CD4-positive, CD25-positive, alpha-beta regulatory T cell (primary cell): Measurements from ENCODE around the gene RNU6-9. TPM values are rescaled to one million over a fixed set of nuclear protein-coding genes. Genes with fewer than 3 reads are reported as not detected.

ENCODE experiments used
- ATAC-seq, 2 donors: fragments of 150-1000 bp; cut with Tn5 transposase; one replicate each; pipeline ENCODE4 v1.10.0; 2021; ENCODE audit warnings: low read depth in 2 of 2, moderate number of reproducible peaks in 2 of 2, moderate library complexity in 1 of 2
- DNase-seq, 3 donors: peaks; one replicate each; pipeline versions ENCODE4 v3.0.0 to v3.0.0-alpha.2; 2012 to 2022; ENCODE audit warnings: mixed read lengths in 1 of 3
- H3K27ac ChIP-seq: one replicate; pipeline ENCODE4 v1.7.0; 2013; ENCODE audit warnings: mild to moderate bottlenecking, low read length; ENCODE audit not compliant: insufficient read depth, poor library complexity, severe bottlenecking
- H3K27me3 ChIP-seq: one replicate; pipeline ENCODE4 v1.7.0; 2013; ENCODE audit warnings: low read length; ENCODE audit not compliant: control insufficient read depth, insufficient read depth
- H3K36me3 ChIP-seq: one replicate; pipeline ENCODE4 v1.7.0; 2013; ENCODE audit warnings: mild to moderate bottlenecking, low read length, moderate library complexity; ENCODE audit not compliant: control insufficient read depth, insufficient read depth
- H3K4me1 ChIP-seq: 2 replicates; pipeline ENCODE4 v1.7.0; 2013; ENCODE audit warnings: mild to moderate bottlenecking, low read length; ENCODE audit not compliant: insufficient read depth, control insufficient read depth, poor library complexity, severe bottlenecking
- H3K4me3 ChIP-seq: one replicate; pipeline ENCODE4 v1.7.0; 2013; ENCODE audit warnings: low read depth, mild to moderate bottlenecking, low read length, moderate library complexity
- H3K9me3 ChIP-seq, 2 experiments: 1 replicate in 1 of 2; 2 replicates in 1 of 2; pipeline ENCODE4 v1.7.0; 2013; ENCODE audit warnings: low read length in 2 of 2, mild to moderate bottlenecking in 1 of 2, moderate library complexity in 1 of 2; ENCODE audit not compliant: control insufficient read depth in 2 of 2
- H3K27ac Mint-ChIP-seq, 3 donors: one replicate each; pipeline ENCODE4 v1.8.0; 2020 to 2022; ENCODE audit warnings: mild to moderate bottlenecking in 3 of 3, mixed read lengths in 3 of 3, moderate library complexity in 2 of 3
- H3K27me3 Mint-ChIP-seq: one replicate; pipeline ENCODE4 v1.8.0; 2022; ENCODE audit warnings: mild to moderate bottlenecking, mixed read lengths
- H3K36me3 Mint-ChIP-seq: one replicate; pipeline ENCODE4 v1.8.0; 2020; ENCODE audit warnings: mixed read lengths
- H3K4me1 Mint-ChIP-seq, 4 donors: one replicate each; pipeline ENCODE4 v1.8.0; 2020 to 2022; ENCODE audit warnings: mixed read lengths in 4 of 4, mild to moderate bottlenecking in 1 of 4
- H3K4me3 Mint-ChIP-seq, 4 donors: one replicate each; pipeline ENCODE4 v1.8.0; 2020 to 2022; ENCODE audit warnings: mild to moderate bottlenecking in 4 of 4, mixed read lengths in 4 of 4, moderate library complexity in 3 of 4
- H3K9me3 Mint-ChIP-seq, 7 donors: one replicate each; pipeline ENCODE4 v1.8.0; 2020 to 2022; ENCODE audit warnings: mixed read lengths in 7 of 7, mild to moderate bottlenecking in 3 of 7, moderate library complexity in 2 of 7
- polyA plus RNA-seq, 4 donors: library from polyadenylated mRNA; unstranded; fragments of 300-500 nt; fragmentation: Illumina TruSeq; gene quantifications; one replicate each; pipeline ENCODE4 v1.2.3, GENCODE V29; 2021
- total RNA-seq: library from RNA; stranded (reverse); gene quantifications from one replicate; pipeline ENCODE4 v1.2.3, GENCODE V29; 2022

Gene RNU6-9
- total and polyA plus RNA-seq, 5 donors from 2014 or later, result not detected

DNA sequence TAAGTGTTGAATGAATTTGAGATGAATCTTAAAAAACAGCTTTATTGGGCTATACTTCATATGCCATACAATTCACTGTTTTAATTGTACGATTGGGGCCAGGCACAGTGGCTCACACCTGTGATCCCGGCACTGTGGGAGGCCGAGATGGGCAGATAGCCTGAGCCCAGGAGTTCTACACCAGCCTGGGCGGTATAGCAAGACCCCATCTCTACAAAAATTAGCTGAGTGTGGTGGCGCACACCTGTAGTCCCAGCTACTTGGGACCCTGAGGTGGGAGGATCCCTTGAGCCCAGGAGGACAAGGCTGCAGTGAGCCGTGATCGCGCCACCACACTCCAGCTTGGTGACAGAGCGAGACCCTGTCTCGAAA, 42.9 kb downstream of the RNU6-9 start:
- Histone ChIP-seq H3K27ac (no peak overlapping the region), H3K9me3 (no peaks in the 10 kb centered on the region), H3K4me1 (peaks cover 31% of the 10 kb centered on the region), H3K27me3 (no peaks in the 10 kb centered on the region), H3K4me3 (no peak overlapping the region), H3K36me3 (no peaks in the 10 kb centered on the region)
- no peak for ATAC-seq
- no peak for DNase-seq
- Mint-ChIP-seq H3K4me3 (no peak overlapping the region), H3K36me3 (peaks cover 3% of the 10 kb centered on the region), H3K27me3 (no peaks in the 10 kb centered on the region), H3K4me1 (peaks cover 0 to 40% (median 18%) of the 10 kb centered on the region in 4 donors), H3K9me3 (peaks cover 0 to 3% (median 0%) of the 10 kb centered on the region in 7 donors), H3K27ac (no peak overlapping the region)

DNA sequence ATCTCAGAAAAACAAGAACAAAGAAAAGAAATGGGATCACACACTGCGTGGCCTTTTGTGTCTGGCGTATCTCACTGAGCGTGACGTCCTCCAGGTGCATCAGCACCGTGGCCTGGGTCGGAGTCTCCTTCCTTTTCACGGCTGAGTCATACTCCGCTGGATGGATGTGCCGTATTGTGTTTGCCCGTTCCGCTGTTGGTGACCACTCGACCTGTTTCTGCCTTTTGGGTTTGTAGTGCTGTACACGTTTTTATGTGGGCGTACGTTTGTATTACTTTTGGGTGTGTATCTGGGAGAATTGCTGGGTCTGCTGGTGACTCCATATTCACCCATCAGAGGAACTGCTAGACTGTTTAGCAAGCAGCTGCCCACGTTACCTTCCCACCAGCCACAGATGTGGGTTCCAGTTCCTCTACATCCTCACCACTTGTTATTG, 44.0 kb downstream of the RNU6-9 start:
- H3K36me3 Mint-ChIP-seq, result peaks cover 3% of the 10 kb centered on the region
- H3K9me3 Mint-ChIP-seq, result peaks cover 0 to 3% (median 0%) of the 10 kb centered on the region in 7 donors
- peak overlapping the region in 2 of 4 donors; percentile 40 to 74 for H3K4me3 Mint-ChIP-seq
- no peak overlapping the region for H3K27ac ChIP-seq
- peaks cover 0 to 41% (median 22%) of the 10 kb centered on the region in 4 donors for H3K4me1 Mint-ChIP-seq
- H3K9me3 ChIP-seq, result no peaks in the 10 kb centered on the region
- peak in 1 of 2 donors; percentile 19 for ATAC-seq
- peaks cover 35% of the 10 kb centered on the region for H3K4me1 ChIP-seq
- H3K27me3 Mint-ChIP-seq, result no peaks in the 10 kb centered on the region
- H3K27me3 ChIP-seq, result no peaks in the 10 kb centered on the region
- H3K27ac Mint-ChIP-seq, result peak overlapping the region in 1 of 3 donors; percentile 78
- H3K36me3 ChIP-seq, result no peaks in the 10 kb centered on the region
- peak in 1 of 3 donors; percentile 62 for DNase-seq
- no peak overlapping the region for H3K4me3 ChIP-seq

DNA sequence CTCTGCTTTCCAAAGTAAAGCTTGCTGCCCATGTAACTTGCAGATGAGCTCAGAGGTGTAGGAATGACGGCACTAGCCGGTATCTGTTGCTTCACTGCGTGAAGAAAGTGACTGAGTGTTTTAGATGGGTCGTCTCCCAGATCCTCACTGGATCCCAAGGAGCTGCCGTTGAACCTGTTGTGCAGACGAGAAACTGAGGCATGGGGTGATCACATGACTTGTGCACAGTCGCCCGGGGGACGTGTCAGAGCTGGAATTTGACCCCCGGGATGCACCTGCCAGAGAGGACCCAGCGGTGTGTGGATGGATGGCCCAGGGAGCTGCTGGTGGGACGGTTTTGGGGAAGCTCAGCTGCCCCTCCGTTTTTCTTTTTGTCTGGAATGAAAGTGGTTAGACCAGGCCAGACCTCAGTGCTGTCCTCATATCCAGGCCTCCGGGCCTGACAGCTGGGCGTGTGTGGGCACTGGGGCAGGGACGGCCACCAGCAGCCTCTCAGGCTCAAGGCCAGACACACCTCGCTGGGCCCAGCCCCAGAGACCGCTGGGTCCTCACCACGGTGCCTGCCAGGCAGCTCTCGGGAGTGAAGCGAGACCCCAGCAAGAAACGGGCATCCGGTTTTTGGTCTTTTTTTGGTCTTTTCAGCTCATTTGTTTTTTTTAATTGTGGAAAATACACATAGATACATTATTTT, 45.1 kb downstream of the RNU6-9 start:
- Mint-ChIP-seq H3K4me1 (peaks cover 0 to 35% (median 18%) of the 10 kb centered on the region in 4 donors), H3K36me3 (peaks cover 3% of the 10 kb centered on the region), H3K27me3 (no peaks in the 10 kb centered on the region), H3K27ac (no peak overlapping the region), H3K9me3 (peaks cover 0 to 3% (median 0%) of the 10 kb centered on the region in 7 donors), H3K4me3 (peak overlapping the region in 2 of 4 donors; percentile 26 to 38)
- ATAC-seq (no peak), DNase-seq (no peak)
- Histone ChIP-seq H3K9me3 (no peaks in the 10 kb centered on the region), H3K27ac (no peak overlapping the region), H3K27me3 (no peaks in the 10 kb centered on the region), H3K36me3 (no peaks in the 10 kb centered on the region), H3K4me3 (no peak overlapping the region), H3K4me1 (peaks cover 24% of the 10 kb centered on the region)

DNA sequence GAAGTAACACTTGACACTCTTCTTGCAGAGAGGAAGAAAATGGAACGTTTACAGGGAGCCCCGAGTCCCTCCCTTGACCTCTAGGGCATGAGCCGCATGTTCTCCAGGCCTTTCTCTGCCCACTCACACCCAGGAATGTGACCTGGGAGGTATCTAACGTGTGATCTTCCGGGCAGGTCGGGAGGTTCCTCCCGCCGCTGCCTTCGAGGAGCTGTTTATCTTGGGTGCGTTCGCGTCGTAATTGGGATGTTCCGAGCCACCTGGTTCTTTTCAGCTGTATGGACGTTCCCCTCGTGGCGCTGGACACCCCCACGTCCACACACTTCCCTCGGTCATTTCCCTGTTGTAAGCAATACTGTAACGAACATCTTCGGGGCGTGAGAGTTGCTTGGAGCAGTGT, 46.2 kb downstream of the RNU6-9 start:
- H3K27ac ChIP-seq, result no peak overlapping the region
- Mint-ChIP-seq H3K9me3 (peaks cover 0 to 3% (median 0%) of the 10 kb centered on the region in 7 donors), H3K27me3 (no peaks in the 10 kb centered on the region), H3K4me1 (peaks cover 0 to 35% (median 18%) of the 10 kb centered on the region in 4 donors), H3K36me3 (peaks cover 3% of the 10 kb centered on the region), H3K27ac (peak overlapping the region in 1 of 3 donors; percentile 87), H3K4me3 (peak overlapping the region in 1 of 4 donors; percentile 13)
- H3K36me3 ChIP-seq, result no peaks in the 10 kb centered on the region
- H3K9me3 ChIP-seq, result no peaks in the 10 kb centered on the region
- H3K4me3 ChIP-seq, result no peak overlapping the region
- peaks cover 18% of the 10 kb centered on the region for H3K4me1 ChIP-seq
- H3K27me3 ChIP-seq, result no peaks in the 10 kb centered on the region
- no peak for DNase-seq
- no peak for ATAC-seq

DNA sequence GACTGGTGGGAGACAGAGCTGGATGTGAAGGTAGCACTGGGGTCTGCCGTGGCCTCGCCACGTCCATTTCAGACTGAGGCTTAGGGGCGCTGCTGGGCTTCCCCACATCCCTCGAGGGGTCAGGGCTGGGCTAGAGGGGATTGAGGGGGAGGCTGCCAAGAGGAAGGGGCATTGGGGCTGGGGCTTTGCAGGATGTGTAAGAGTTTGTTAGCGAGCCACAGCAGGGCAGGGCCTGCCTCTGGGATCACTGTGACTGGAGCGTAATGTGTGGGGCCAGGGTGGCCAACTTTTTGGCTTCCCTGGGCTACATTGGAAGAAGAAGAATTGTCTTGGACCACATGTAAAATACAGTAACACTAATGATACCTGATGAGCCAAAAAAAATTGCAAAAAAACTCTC, 46.6 kb downstream of the RNU6-9 start:
- peak overlapping the region; percentile 78 to 83 (median 80) for H3K4me3 Mint-ChIP-seq
- H3K27me3 Mint-ChIP-seq, result no peaks in the 10 kb centered on the region
- H3K9me3 ChIP-seq, result no peaks in the 10 kb centered on the region
- no peaks in the 10 kb centered on the region for H3K36me3 ChIP-seq
- H3K9me3 Mint-ChIP-seq, result peaks cover 0 to 3% (median 0%) of the 10 kb centered on the region in 7 donors
- no peak for DNase-seq
- H3K27me3 ChIP-seq, result no peaks in the 10 kb centered on the region
- peaks cover 18% of the 10 kb centered on the region for H3K4me1 ChIP-seq
- peak overlapping the region; percentile 76 to 100 (median 87) for H3K27ac Mint-ChIP-seq
- H3K27ac ChIP-seq, result peak overlapping the region; percentile 66
- H3K4me3 ChIP-seq, result no peak overlapping the region
- peaks cover 0 to 35% (median 18%) of the 10 kb centered on the region in 4 donors for H3K4me1 Mint-ChIP-seq
- no peak for ATAC-seq
- H3K36me3 Mint-ChIP-seq, result peaks cover 3% of the 10 kb centered on the region

DNA sequence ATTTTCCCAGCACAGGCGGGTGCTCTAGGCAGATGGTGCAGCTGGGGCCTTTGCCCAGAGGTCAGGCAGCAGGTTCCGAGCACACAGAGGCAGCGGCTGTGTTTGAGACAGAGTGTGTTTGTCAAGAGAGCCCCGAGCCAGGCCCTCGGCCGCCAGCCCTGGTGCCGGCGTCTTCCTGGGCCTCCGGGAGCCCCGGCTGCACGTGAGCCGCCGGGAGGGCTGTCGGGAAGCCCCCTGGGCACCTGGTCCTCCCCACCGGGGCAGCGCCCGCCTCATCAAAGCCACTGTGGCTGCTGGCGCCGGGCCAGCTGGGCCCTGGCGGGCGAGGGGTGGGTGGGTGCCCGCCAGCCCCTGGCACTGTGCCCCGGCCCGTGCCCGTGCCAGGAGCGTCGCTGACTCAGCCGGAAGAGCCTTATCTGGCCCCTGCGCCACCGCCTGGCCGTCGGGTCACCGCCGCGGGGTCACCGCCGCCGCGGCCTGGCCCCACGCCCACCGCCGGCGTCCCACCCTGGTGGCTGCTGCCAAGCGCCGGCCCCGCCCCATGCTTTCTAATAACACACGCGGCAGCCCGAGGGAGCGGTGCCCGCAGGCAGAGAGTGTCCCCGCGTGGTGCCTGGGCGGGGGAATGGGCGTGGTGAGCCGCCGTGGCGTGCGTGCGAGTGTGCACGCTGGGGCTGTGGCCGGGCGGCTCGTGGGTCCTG, 47.5 kb downstream of the RNU6-9 start:
- H3K9me3 Mint-ChIP-seq, result peaks cover 0 to 3% (median 0%) of the 10 kb centered on the region in 7 donors
- Histone ChIP-seq H3K27ac (peak overlapping the region; percentile 66), H3K4me1 (peaks cover 18% of the 10 kb centered on the region), H3K9me3 (no peaks in the 10 kb centered on the region), H3K36me3 (no peaks in the 10 kb centered on the region), H3K4me3 (peak overlapping the region; percentile 53), H3K27me3 (no peaks in the 10 kb centered on the region)
- H3K4me1 Mint-ChIP-seq, result peaks cover 0 to 33% (median 19%) of the 10 kb centered on the region in 4 donors
- DNase-seq, result peak; percentile 64 to 73 (median 72)
- H3K36me3 Mint-ChIP-seq, result peaks cover 3% of the 10 kb centered on the region
- H3K4me3 Mint-ChIP-seq, result peak overlapping the region; percentile 78 to 83 (median 81)
- peak; percentile 73 to 78 for ATAC-seq
- no peaks in the 10 kb centered on the region for H3K27me3 Mint-ChIP-seq
- H3K27ac Mint-ChIP-seq, result peak overlapping the region; percentile 76 to 100 (median 87)

DNA sequence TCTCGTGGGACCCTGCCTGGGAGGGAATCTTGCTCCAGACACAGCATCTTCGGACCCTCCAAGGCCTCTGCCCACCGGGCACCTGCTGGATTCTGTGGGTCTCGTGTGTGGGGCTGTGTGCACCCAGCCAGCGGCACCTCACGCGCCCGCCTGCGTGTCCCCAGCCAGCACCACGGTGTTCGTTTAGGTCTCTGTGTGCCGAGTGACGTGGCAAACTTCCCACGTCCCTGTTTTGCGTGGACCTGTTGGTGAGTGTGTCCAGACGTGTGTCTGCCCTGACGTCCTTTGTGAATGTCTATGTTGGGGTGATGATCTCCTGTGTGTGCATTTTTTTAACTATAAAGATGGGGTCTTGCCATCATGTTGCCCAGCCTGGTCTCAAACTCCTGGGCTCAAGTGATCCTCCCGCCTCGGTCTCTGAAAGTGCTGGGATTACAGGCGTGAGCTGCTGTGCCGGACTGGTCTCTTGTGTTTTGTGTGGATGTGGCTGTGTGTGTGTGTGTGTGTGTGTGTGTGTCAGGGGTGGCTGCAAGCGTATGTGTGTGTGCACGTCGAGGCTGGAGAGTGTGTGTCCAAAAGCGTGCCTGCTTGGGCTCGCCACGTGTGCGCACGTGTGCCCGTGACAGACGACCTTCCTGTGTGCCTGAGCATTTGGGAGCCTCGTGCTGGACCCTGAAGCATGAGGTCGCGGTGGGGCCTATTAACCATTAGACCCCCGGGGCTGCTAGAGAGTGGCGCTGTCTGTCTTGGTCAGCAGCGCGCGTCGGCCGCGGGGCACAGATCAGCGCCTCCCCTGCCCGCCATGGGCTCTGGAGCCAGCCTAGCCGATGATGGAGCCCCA, 48.2 kb downstream of the RNU6-9 start:
- H3K9me3 ChIP-seq, result no peaks in the 10 kb centered on the region
- peak overlapping the region; percentile 21 to 83 (median 78) for H3K4me3 Mint-ChIP-seq
- no peaks in the 10 kb centered on the region for H3K27me3 Mint-ChIP-seq
- no peak for DNase-seq
- peaks cover 0 to 3% (median 0%) of the 10 kb centered on the region in 7 donors for H3K9me3 Mint-ChIP-seq
- H3K36me3 ChIP-seq, result no peaks in the 10 kb centered on the region
- peaks cover 3% of the 10 kb centered on the region for H3K36me3 Mint-ChIP-seq
- H3K4me3 ChIP-seq, result peak overlapping the region; percentile 53
- H3K27me3 ChIP-seq, result no peaks in the 10 kb centered on the region
- peak overlapping the region; percentile 66 for H3K27ac ChIP-seq
- ATAC-seq, result no peak
- peak overlapping the region in 2 of 3 donors; percentile 32 to 70 for H3K27ac Mint-ChIP-seq
- peaks cover 18% of the 10 kb centered on the region for H3K4me1 ChIP-seq
- peaks cover 0 to 33% (median 19%) of the 10 kb centered on the region in 4 donors for H3K4me1 Mint-ChIP-seq
